Mononuclear cell (primary cell): Measurements from ENCODE around the gene PGAP1. TPM values are rescaled to one million over a fixed set of nuclear protein-coding genes. Genes with fewer than 3 reads are reported as not detected.

Experiments used
- H3K27me3 ChIP-seq: 2 replicates; pipeline ENCODE4 v1.6.0; 2011; ENCODE audit warnings: low read length, control low read depth; ENCODE audit not compliant: insufficient read depth
- H3K4me1 ChIP-seq: 2 replicates; pipeline ENCODE4 v1.5.1; 2011; ENCODE audit warnings: mild to moderate bottlenecking, low read length, control low read depth; ENCODE audit not compliant: insufficient read depth
- H3K4me3 ChIP-seq: 2 replicates; pipeline ENCODE4 v1.5.1; 2011; ENCODE audit warnings: mild to moderate bottlenecking, low read length, moderate library complexity
- H3K9me3 ChIP-seq: 2 replicates; pipeline ENCODE4 v1.5.1; 2011; ENCODE audit warnings: low read depth, mild to moderate bottlenecking, control low read depth, low read length
- total RNA-seq: library from RNA; depleted of rRNA; stranded (reverse); fragments of >200 nt; gene quantifications from one replicate; pipeline ENCODE4 v1.2.3, GENCODE V29; 2012

Gene PGAP1
- total RNA-seq, 1 donor, result 8.8 TPM

DNA sequence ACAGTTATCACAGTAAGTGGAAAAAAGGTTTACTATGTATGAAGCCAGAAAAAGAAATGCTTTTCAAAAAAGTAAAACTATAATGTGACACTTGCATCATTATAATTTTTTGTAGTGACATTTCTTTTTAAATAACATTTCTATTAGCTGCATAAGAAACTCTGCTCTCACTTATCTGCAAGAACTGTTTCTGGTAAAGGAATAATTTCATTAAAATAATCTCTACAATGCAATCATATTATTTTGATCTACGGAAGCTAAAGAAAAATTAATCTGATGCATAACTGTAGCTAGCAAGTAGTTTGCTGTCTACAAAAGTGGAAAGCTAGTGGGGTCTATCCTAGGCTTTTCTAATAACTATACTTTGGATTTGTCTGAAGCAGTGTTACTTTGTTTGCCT lies 50.1 kb downstream of the PGAP1 start:
- Histone ChIP-seq H3K9me3 (no peaks in the 10 kb centered on the region), H3K4me1 (no peaks in the 10 kb centered on the region), H3K4me3 (no peak overlapping the region), H3K27me3 (no peaks in the 10 kb centered on the region)

- no peak overlapping the region for H3K4me3 ChIP-seq
- no peaks in the 10 kb centered on the region for H3K27me3 ChIP-seq
- no peaks in the 10 kb centered on the region for H3K9me3 ChIP-seq
- no peaks in the 10 kb centered on the region for H3K4me1 ChIP-seq
Measured at GRCh38 chr2:196875414-196875813, 51.1 kb downstream of the PGAP1 start.

DNA sequence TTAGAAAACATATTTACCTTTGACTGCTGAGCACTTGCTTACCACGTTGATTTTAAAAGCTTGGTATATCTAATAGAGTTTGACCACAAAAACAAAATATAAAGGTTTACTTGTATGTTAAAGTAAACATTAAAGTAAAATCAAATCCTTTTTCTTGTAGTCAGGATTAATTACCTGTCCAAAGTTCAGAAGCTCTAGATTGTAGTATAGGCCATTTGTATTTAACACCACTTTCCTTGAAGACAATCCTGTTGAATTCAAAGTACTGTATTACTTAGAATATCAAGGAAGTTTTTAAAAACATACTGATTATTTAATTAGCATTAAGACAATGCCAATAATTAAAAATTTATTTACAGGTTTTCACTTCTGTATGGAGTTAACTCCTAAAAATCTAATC lies 53.0 kb downstream of the PGAP1 start:
- Histone ChIP-seq H3K4me3 (no peak overlapping the region), H3K4me1 (no peaks in the 10 kb centered on the region), H3K9me3 (no peaks in the 10 kb centered on the region), H3K27me3 (no peaks in the 10 kb centered on the region)

DNA sequence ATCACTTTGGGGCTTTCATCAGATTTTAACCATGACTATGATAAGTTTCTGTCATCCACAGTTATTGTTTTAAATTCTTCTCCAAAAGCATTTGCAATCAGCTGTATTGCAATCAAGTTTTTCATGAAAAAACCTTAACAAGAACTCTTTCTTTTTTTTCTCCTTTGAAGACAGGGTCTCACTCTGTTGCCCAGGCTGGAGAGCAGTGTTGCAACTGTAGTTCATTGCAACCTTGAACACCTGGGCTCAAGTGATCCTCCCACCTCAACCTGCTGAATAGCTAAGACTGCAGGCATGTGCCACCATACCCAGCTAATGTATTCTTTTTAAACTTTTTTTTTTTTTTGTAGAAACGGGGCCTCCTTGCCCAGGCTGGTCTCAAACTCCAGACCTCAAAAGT lies 71.9 kb downstream of the PGAP1 start:
- peaks cover 3% of the 10 kb centered on the region for H3K9me3 ChIP-seq
- no peaks in the 10 kb centered on the region for H3K27me3 ChIP-seq
- no peak overlapping the region for H3K4me3 ChIP-seq
- no peaks in the 10 kb centered on the region for H3K4me1 ChIP-seq

- Histone ChIP-seq H3K27me3 (no peaks in the 10 kb centered on the region), H3K4me3 (no peak overlapping the region), H3K9me3 (no peaks in the 10 kb centered on the region), H3K4me1 (no peaks in the 10 kb centered on the region)
Measured at GRCh38 chr2:196853301-196854087, 73.0 kb downstream of the PGAP1 start.

DNA sequence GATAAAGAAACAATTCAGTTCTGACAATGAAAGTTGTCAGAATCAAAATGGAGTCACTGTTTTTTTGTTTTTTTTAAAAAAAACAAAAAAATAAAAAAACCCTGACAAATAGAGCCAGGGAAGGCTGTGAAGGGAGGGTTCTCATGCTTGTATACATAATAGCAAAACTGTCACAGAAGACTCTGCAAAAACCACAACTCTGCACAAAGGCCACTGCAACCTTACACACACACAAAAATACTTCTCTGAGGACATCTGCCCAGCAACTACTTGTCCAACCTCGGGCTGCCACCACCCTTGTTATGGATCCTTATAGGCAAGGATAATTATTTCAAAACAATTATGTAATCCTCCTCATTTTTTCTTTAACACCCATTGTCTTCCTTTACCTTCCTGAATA lies 75.4 kb downstream of the PGAP1 start:
- H3K4me1 ChIP-seq, result no peaks in the 10 kb centered on the region
- no peak overlapping the region for H3K4me3 ChIP-seq
- no peaks in the 10 kb centered on the region for H3K9me3 ChIP-seq
- no peaks in the 10 kb centered on the region for H3K27me3 ChIP-seq

DNA sequence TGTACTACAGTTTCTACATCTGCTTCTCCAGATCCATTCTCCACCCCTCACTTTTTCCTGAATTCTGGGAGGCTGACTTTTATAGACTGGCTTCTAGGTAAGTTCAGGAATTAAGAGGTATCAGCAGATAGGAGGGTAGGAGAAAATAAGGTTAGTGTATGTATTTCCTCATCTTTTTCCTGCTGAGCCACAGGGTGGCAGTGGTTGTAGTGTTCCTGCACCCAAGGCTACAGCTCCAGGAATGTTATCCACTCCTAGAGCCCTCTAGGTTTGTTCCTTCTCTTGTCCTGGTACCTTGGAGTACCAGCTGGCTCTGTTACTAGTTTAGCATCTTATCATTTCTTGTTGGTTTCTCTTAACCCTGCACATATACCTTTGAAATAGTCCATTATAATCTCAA lies 76.6 kb downstream of the PGAP1 start:
- H3K9me3 ChIP-seq, result no peaks in the 10 kb centered on the region
- no peaks in the 10 kb centered on the region for H3K27me3 ChIP-seq
- no peaks in the 10 kb centered on the region for H3K4me1 ChIP-seq
- H3K4me3 ChIP-seq, result no peak overlapping the region

- no peaks in the 10 kb centered on the region for H3K27me3 ChIP-seq
- H3K9me3 ChIP-seq, result no peaks in the 10 kb centered on the region
- no peak overlapping the region for H3K4me3 ChIP-seq
- no peaks in the 10 kb centered on the region for H3K4me1 ChIP-seq
Measured at GRCh38 chr2:196846295-196846694, 80.2 kb downstream of the PGAP1 start.

DNA sequence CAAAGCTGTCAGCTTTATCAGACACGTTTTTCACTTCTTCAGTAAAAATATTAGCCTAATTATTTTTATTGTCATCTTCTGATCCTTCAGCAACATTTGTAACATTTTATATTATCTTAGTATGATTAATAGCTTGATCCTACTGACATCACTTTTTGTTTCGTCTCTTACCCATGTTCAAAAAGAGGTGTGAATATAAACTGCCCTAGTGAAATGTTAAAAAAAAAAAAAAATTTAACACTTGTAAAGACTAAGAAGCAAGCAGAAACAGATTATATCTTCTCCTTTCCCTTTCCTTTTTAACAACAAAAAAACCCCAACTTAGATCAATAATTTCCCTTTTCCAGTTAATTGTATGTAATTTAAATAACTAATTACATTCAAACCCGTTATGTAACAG lies 81.1 kb downstream of the PGAP1 start:
- Histone ChIP-seq H3K9me3 (no peaks in the 10 kb centered on the region), H3K4me3 (no peak overlapping the region), H3K27me3 (no peaks in the 10 kb centered on the region), H3K4me1 (no peaks in the 10 kb centered on the region)

DNA sequence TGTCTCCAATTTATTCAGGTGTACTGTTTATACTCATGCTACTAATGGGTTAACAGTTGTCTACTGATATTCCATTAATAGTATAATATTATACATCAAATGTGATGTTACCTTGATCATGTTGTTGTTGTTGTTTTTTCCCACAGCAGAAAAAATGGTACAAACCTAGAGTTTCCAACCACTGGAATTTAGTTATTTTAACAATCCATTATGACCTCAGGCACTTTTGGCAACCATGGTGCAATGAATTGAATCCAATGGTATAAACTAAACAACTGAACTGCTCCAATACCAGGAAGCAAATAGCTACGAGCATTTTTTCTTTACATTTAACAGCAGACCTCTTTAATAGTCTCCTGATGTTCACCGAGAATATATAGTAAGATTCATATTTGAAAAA lies 86.3 kb downstream of the PGAP1 start:
- Histone ChIP-seq H3K4me1 (no peaks in the 10 kb centered on the region), H3K4me3 (no peak overlapping the region), H3K27me3 (no peaks in the 10 kb centered on the region), H3K9me3 (no peaks in the 10 kb centered on the region)

GRCh38 chr2:196839574-196839973 lies 86.9 kb downstream of the PGAP1 start:
- no peak overlapping the region for H3K4me3 ChIP-seq
- no peaks in the 10 kb centered on the region for H3K27me3 ChIP-seq
- no peaks in the 10 kb centered on the region for H3K4me1 ChIP-seq
- H3K9me3 ChIP-seq, result no peaks in the 10 kb centered on the region

DNA sequence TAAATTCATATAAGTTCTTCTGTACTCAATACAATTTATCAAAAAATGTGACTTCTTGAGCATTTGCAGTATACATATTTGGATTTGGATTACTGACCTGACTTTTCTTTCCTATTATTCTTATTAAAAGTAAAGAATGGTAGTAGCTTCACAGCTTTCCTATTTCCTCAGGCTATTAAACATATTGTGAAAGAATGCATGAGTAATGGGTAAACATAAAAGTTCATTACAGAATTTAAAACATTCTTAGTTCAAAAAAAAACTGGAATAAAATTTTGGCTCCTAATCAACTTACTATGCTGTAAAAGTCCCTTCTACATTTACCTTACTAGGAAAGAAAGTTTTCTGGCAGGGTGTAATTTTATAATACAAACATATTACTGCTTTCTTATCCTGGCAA lies 90.1 kb downstream of the PGAP1 start:
- no peaks in the 10 kb centered on the region for H3K9me3 ChIP-seq
- no peaks in the 10 kb centered on the region for H3K27me3 ChIP-seq
- no peak overlapping the region for H3K4me3 ChIP-seq
- H3K4me1 ChIP-seq, result no peaks in the 10 kb centered on the region

DNA sequence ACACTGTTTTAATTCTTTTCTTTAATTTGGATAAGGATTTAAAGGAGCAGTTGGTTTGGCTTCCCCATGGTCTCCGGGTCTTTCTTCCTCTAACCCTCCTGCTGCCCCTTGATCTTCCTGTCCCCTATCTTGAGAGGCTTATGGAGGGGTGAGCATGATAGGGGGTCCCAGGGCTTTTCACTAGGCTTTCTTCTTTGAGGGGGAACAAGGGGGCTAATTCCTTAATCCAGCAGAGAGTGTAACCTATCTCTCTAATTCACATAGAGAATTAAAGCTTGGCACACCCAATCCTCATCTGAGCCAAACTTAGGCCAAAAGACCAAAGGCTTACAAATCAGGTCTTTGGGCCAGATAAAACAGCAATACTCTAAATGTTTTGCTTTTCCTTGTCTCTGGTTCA lies 95.8 kb downstream of the PGAP1 start:
- H3K9me3 ChIP-seq, result no peaks in the 10 kb centered on the region
- no peak overlapping the region for H3K4me3 ChIP-seq
- H3K27me3 ChIP-seq, result no peaks in the 10 kb centered on the region
- H3K4me1 ChIP-seq, result no peaks in the 10 kb centered on the region

GRCh38 chr2:196827356-196827755 lies 99.2 kb downstream of the PGAP1 start:
- no peak overlapping the region for H3K4me3 ChIP-seq

GRCh38 chr2:196823750-196824522 lies 102.6 kb downstream of the PGAP1 start:
- no peak overlapping the region for H3K4me3 ChIP-seq
- no peaks in the 10 kb centered on the region for H3K9me3 ChIP-seq
- peaks cover 6% of the 10 kb centered on the region for H3K27me3 ChIP-seq
- no peaks in the 10 kb centered on the region for H3K4me1 ChIP-seq

More at GRCh38 chr2:196827356-196827755, 99.2 kb downstream of the PGAP1 start:
- Histone ChIP-seq H3K27me3 (no peaks in the 10 kb centered on the region), H3K4me1 (no peaks in the 10 kb centered on the region), H3K9me3 (no peaks in the 10 kb centered on the region)

GRCh38 chr2:196821195-196821594 lies 105.3 kb downstream of the PGAP1 start:
- no peaks in the 10 kb centered on the region for H3K4me1 ChIP-seq
- no peaks in the 10 kb centered on the region for H3K9me3 ChIP-seq
- H3K4me3 ChIP-seq, result no peak overlapping the region

More at GRCh38 chr2:196821195-196821594, 105.3 kb downstream of the PGAP1 start:
- H3K27me3 ChIP-seq, result peaks cover 6% of the 10 kb centered on the region
